Smooth muscle cell (in vitro differentiated cells): ENCODE data around the gene PRX. TPM values are rescaled to one million over a fixed set of nuclear protein-coding genes. Genes with fewer than 3 reads are reported as not detected.

Experiments
- DNase-seq: peaks from one replicate; lab custom pipeline; 2025; ENCODE audit not compliant: unreplicated experiment; lab: John Stamatoyannopoulos, UW
- H2AFZ ChIP-seq: fragments of 200-600 bp; sonication (generic); 2 replicates; pipeline ENCODE4 v1.6.0; 2016; ENCODE audit warnings: antibody characterized with exemption, low read depth, mild to moderate bottlenecking
- H3F3A ChIP-seq: fragments of 200-600 bp; sonication (generic); 2 replicates; pipeline ENCODE4 v1.6.0; 2017; ENCODE audit warnings: antibody characterized with exemption, low read depth
- H3K27ac ChIP-seq: fragments of 200-600 bp; sonication (generic); 2 replicates; pipeline ENCODE4 v1.5.1; 2016; ENCODE audit warnings: low read depth, mild to moderate bottlenecking
- H3K27me3 ChIP-seq: fragments of 200-600 bp; sonication (generic); 2 replicates; pipeline ENCODE4 v1.6.1; 2016; ENCODE audit warnings: low read depth, mild to moderate bottlenecking
- H3K36me3 ChIP-seq: fragments of 200-600 bp; sonication (generic); 2 replicates; pipeline ENCODE4 v1.5.1; 2016; ENCODE audit warnings: low read depth
- H3K4me1 ChIP-seq: fragments of 200-600 bp; sonication (generic); 2 replicates; pipeline ENCODE4 v1.5.1; 2016; ENCODE audit warnings: low read depth
- H3K4me2 ChIP-seq: fragments of 200-600 bp; sonication (generic); 2 replicates; pipeline ENCODE4 v1.6.0; 2016; ENCODE audit warnings: mild to moderate bottlenecking
- H3K4me3 ChIP-seq: fragments of 200-600 bp; sonication (generic); 2 replicates; pipeline ENCODE4 v1.5.1; 2016; ENCODE audit warnings: mild to moderate bottlenecking
- H3K79me2 ChIP-seq: fragments of 200-600 bp; sonication (generic); 2 replicates; pipeline ENCODE4 v1.6.0; 2016; ENCODE audit warnings: low read depth, mild to moderate bottlenecking
- H3K9ac ChIP-seq: fragments of 200-600 bp; sonication (generic); 2 replicates; pipeline ENCODE4 v1.6.0; 2016; ENCODE audit warnings: low read depth
- H3K9me3 ChIP-seq: fragments of 200-600 bp; sonication (generic); replicated peaks from 2 replicates; pipeline ENCODE4 v1.5.1; 2016; ENCODE audit warnings: low read depth
- H4K20me1 ChIP-seq: fragments of 200-600 bp; sonication (generic); 2 replicates; pipeline ENCODE4 v1.6.0; 2016; ENCODE audit warnings: low read depth
- CTCF ChIP-seq: fragments of 200-600 bp; sonication (generic); IDR thresholded peaks from 2 replicates; pipeline ENCODE4 v1.5.1; 2017; ENCODE audit warnings: borderline replicate concordance, mild to moderate bottlenecking, antibody characterized with exemption; ENCODE audit not compliant: insufficient read depth, poor library complexity, severe bottlenecking
- WGBS: methylation state at CpG from one replicate; pipeline ENCODE4 v1.1.7; 2016; ENCODE audit warnings: low lambda C conversion rate; 5-methylcytosine and 5-hydroxymethylcytosine counted together
- polyA plus RNA-seq: library from polyadenylated mRNA; unstranded; fragments of >200 nt; fragmentation: Nextera tagmentation; extraction: Ambion mirVana; gene quantifications from 2 replicates; pipeline ENCODE4 v1.2.1, GENCODE V29; 2016
- total RNA-seq: library from RNA; depleted of rRNA; stranded (reverse); fragments of >200 nt; gene quantifications from 2 replicates; pipeline ENCODE4 v1.2.3, GENCODE V29; 2014

Gene PRX
- total and polyA plus RNA-seq, 2 experiments from 2014 or later = 3.9 to 4.4 TPM

GRCh38 chr19:40419780-40420179, 6.6 kb upstream of the PRX start:
- WGBS = 90% methylated on average over 5 of the region's 5 CpGs
- Histone ChIP-seq H3K79me2 (peaks cover 34% of the 10 kb centered on the region), H3K27ac (no peak overlapping the region)

GRCh38 chr19:40419066-40419612, 6.0 kb upstream of the PRX start:
- Histone ChIP-seq H3K4me3 (no peak overlapping the region), H3K4me2 (no peak overlapping the region), H3K9me3 (no peaks in the 10 kb centered on the region), H3K36me3 (no peaks in the 10 kb centered on the region), H3F3A (peaks cover 18% of the 10 kb centered on the region), H3K27me3 (no peaks in the 10 kb centered on the region), H4K20me1 (peaks cover 21% of the 10 kb centered on the region), H3K27ac (no peak overlapping the region), H3K9ac (no peak overlapping the region), H3K4me1 (peaks cover 24% of the 10 kb centered on the region), H2AFZ (no peak overlapping the region), H3K79me2 (peaks cover 27% of the 10 kb centered on the region)
- WGBS = 94% methylated on average over 5 of the region's 5 CpGs
- TF ChIP-seq CTCF = no peak
- DNase-seq = no peak

More at GRCh38 chr19:40419780-40420179, 6.6 kb upstream of the PRX start:
- peaks cover 29% of the 10 kb centered on the region for H3K4me1 ChIP-seq
- peaks cover 24% of the 10 kb centered on the region for H3F3A ChIP-seq
- no peak overlapping the region for H3K4me3 ChIP-seq
- DNase-seq = no peak
- no peak for TF ChIP-seq CTCF
- H3K36me3 ChIP-seq = no peaks in the 10 kb centered on the region
- no peak overlapping the region for H2AFZ ChIP-seq
- no peak overlapping the region for H3K4me2 ChIP-seq
- peaks cover 27% of the 10 kb centered on the region for H4K20me1 ChIP-seq
- no peaks in the 10 kb centered on the region for H3K27me3 ChIP-seq
- no peaks in the 10 kb centered on the region for H3K9me3 ChIP-seq
- no peak overlapping the region for H3K9ac ChIP-seq

- 94% methylated on average over 3 of the region's 3 CpGs for WGBS
- no peak overlapping the region for H3K4me3 ChIP-seq
- H3F3A ChIP-seq = peaks cover 16% of the 10 kb centered on the region
- TF ChIP-seq CTCF = no peak
- no peak overlapping the region for H2AFZ ChIP-seq
- no peak for DNase-seq
- H3K9ac ChIP-seq = no peak overlapping the region
- peaks cover 10% of the 10 kb centered on the region for H4K20me1 ChIP-seq
- peak overlapping the region; percentile 75 for H3K27ac ChIP-seq
- H3K4me2 ChIP-seq = no peak overlapping the region
- H3K9me3 ChIP-seq = no peaks in the 10 kb centered on the region
- H3K79me2 ChIP-seq = peaks cover 16% of the 10 kb centered on the region
- peaks cover 24% of the 10 kb centered on the region for H3K4me1 ChIP-seq
- H3K27me3 ChIP-seq = no peaks in the 10 kb centered on the region
- no peaks in the 10 kb centered on the region for H3K36me3 ChIP-seq
Observed at GRCh38 chr19:40418040-40418439, 4.9 kb upstream of the PRX start.

- Histone ChIP-seq H3K79me2 (peaks cover 12% of the 10 kb centered on the region), H3K27me3 (no peaks in the 10 kb centered on the region), H3K4me1 (peaks cover 24% of the 10 kb centered on the region), H3F3A (peaks cover 16% of the 10 kb centered on the region), H3K36me3 (no peaks in the 10 kb centered on the region), H3K4me2 (no peak overlapping the region), H4K20me1 (peaks cover 5% of the 10 kb centered on the region), H3K9me3 (no peaks in the 10 kb centered on the region), H3K27ac (peak overlapping the region; percentile 75), H3K4me3 (no peak overlapping the region), H3K9ac (no peak overlapping the region), H2AFZ (no peak overlapping the region)
- TF ChIP-seq CTCF = no peak
- no peak for DNase-seq
- 85% methylated on average over 4 of the region's 4 CpGs for WGBS
Observed at GRCh38 chr19:40417643-40417981, 4.4 kb upstream of the PRX start.
